ENCODE measurements around the gene STRN4.

- TF ChIP-seq, protein P1, sequence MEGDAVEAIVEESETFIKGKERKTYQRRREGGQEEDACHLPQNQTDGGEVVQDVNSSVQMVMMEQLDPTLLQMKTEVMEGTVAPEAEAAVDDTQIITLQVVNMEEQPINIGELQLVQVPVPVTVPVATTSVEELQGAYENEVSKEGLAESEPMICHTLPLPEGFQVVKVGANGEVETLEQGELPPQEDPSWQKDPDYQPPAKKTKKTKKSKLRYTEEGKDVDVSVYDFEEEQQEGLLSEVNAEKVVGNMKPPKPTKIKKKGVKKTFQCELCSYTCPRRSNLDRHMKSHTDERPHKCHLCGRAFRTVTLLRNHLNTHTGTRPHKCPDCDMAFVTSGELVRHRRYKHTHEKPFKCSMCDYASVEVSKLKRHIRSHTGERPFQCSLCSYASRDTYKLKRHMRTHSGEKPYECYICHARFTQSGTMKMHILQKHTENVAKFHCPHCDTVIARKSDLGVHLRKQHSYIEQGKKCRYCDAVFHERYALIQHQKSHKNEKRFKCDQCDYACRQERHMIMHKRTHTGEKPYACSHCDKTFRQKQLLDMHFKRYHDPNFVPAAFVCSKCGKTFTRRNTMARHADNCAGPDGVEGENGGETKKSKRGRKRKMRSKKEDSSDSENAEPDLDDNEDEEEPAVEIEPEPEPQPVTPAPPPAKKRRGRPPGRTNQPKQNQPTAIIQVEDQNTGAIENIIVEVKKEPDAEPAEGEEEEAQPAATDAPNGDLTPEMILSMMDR (IDR thresholded peaks at IDR 0.05), result no peak
- no peak for TF ChIP-seq POLR2A (IDR thresholded peaks at IDR 0.05)
Observed at GRCh38 chr19:46787040-46787330, 40.7 kb upstream of the STRN4 start.

Measured in uterus (tissue), 2 donors.